GM12878 (cell line): Measurements from ENCODE around the gene NBEAL1. TPM values are rescaled to one million over a fixed set of nuclear protein-coding genes. Genes with fewer than 3 reads are reported as not detected.

Experiments used
- ATAC-seq: fragments of 200-7000 bp; cut with Tn5 transposase; 3 replicates; pipeline ENCODE4 v1.9.1; 2020; ENCODE audit warnings: mild to moderate bottlenecking, moderate library complexity
- Bru-seq: library from RNA; stranded (reverse); fragments of 400-500 nt; gene quantifications from one replicate; lab custom pipeline; 2021; lab: Mats Ljungman, UMichigan
- BruChase-seq, 2 experiments: library from RNA; stranded (reverse); fragments of 400-500 nt; gene quantifications; one replicate each; lab custom pipeline; 2021; lab: Mats Ljungman, UMichigan
- BruUV-seq: library from RNA; stranded (reverse); fragments of 400-500 nt; replicated peaks from 2 replicates; lab custom pipeline; 2021; lab: Mats Ljungman, UMichigan
- CTCF ChIA-PET: fragments of 300-600 bp; sonication (Branson Sonifier 250); formaldehyde crosslinking; extraction: SDS; loops from one replicate; lab custom pipeline; 2021; ENCODE audit warnings: inconsistent platforms; lab: Yijun Ruan, JAX
- POLR2A ChIA-PET: fragments of 350-600 bp; formaldehyde crosslinking; extraction: SDS; loops from one replicate; lab custom pipeline; 2021; ENCODE audit warnings: inconsistent platforms; lab: Charles Lee
- RAD21 ChIA-PET: fragments of 300-600 bp; sonication (Branson Sonifier 250); formaldehyde crosslinking; loops from one replicate; lab custom pipeline; 2023; ENCODE audit warnings: antibody characterized with exemption; ENCODE audit not compliant: unreplicated experiment; lab: Charles Lee
- SMC1A ChIA-PET: fragments of 300-600 bp; sonication (Branson Sonifier 250); formaldehyde crosslinking; loops from one replicate; lab custom pipeline; 2023; ENCODE audit not compliant: unreplicated experiment, uncharacterized antibody; lab: Charles Lee
- DNase-seq: peaks from one replicate; pipeline ENCODE4 v3.0.0-alpha.2; 2011; ENCODE audit warnings: low read depth, low spot score
- FAIRE-seq: peaks from 3 replicates; lab custom pipeline; 2011; peaks lifted over from hg19 to GRCh38; lab: Jason Lieb, UNC
- H2AFZ ChIP-seq: 2 replicates; pipeline ENCODE4 v1.6.0; 2011; ENCODE audit warnings: low read depth, low read length, control low read depth; ENCODE audit not compliant: control insufficient read depth
- H3K27ac ChIP-seq: 2 replicates; pipeline ENCODE4 v1.5.1; 2011; ENCODE audit warnings: control low read depth; ENCODE audit not compliant: control insufficient read depth, insufficient read depth
- H3K27me3 ChIP-seq, 2 experiments: replicated peaks in 1 of 2; 2 replicates each; pipeline versions ENCODE4 v1.6.0 to v1.6.1; 2011; ENCODE audit warnings: low read length in 1 of 2; ENCODE audit not compliant: control insufficient read depth in 2 of 2, insufficient read depth in 2 of 2
- H3K36me3 ChIP-seq, 2 experiments: 2 replicates each; pipeline ENCODE4 v1.5.1; 2011; ENCODE audit warnings: low read length in 1 of 2; ENCODE audit not compliant: control insufficient read depth in 2 of 2, insufficient read depth in 2 of 2
- H3K4me1 ChIP-seq: 2 replicates; pipeline ENCODE4 v1.6.1; 2011; ENCODE audit warnings: mild to moderate bottlenecking, low read length, moderate library complexity, mixed read lengths; ENCODE audit not compliant: control insufficient read depth, insufficient read depth
- H3K4me2 ChIP-seq: 2 replicates; pipeline ENCODE4 v1.6.0; 2011; ENCODE audit warnings: control low read depth; ENCODE audit not compliant: control insufficient read depth, insufficient read depth
- H3K4me3 ChIP-seq: fragments of 200-600 bp; sonication (generic); 2 replicates; pipeline ENCODE4 v1.5.1; 2016
- H3K79me2 ChIP-seq: 2 replicates; pipeline ENCODE4 v1.6.0; 2011; ENCODE audit warnings: low read length; ENCODE audit not compliant: control insufficient read depth, insufficient read depth
- H3K9ac ChIP-seq: 2 replicates; pipeline ENCODE4 v1.8.0; 2011; ENCODE audit warnings: low read length, control low read depth, mixed read lengths; ENCODE audit not compliant: control insufficient read depth, insufficient read depth
- H3K9me3 ChIP-seq: replicated peaks from 3 replicates; pipeline ENCODE4 v1.5.1; 2011; ENCODE audit warnings: mild to moderate bottlenecking, low read length; ENCODE audit not compliant: control insufficient read depth, insufficient read depth
- H4K20me1 ChIP-seq: 2 replicates; pipeline ENCODE4 v1.6.0; 2011; ENCODE audit not compliant: control insufficient read depth, insufficient read depth
- ASH2L ChIP-seq: fragments of 300-600, 200-600 bp; sonication (generic); IDR thresholded peaks from 2 replicates; pipeline ENCODE4 v1.6.1; 2017; ENCODE audit warnings: low read depth, mild to moderate bottlenecking, borderline replicate concordance
- BMI1 ChIP-seq: fragments of 450-650 bp; IDR thresholded peaks from 2 replicates; pipeline ENCODE4 v1.6.1; 2016; ENCODE audit warnings: mild to moderate bottlenecking, moderate library complexity, borderline replicate concordance
- CHD1 ChIP-seq: IDR thresholded peaks from 2 replicates; pipeline ENCODE4 v1.6.1; 2012; ENCODE audit warnings: low read depth, low read length, improper control_type of control experiment
- CREM ChIP-seq: IDR thresholded peaks from 2 replicates; pipeline ENCODE4 v1.6.1; 2014; ENCODE audit warnings: antibody characterized with exemption, low read depth
- EGR1 ChIP-seq, 2 experiments: IDR thresholded peaks; 1 replicate in 1 of 2; 2 replicates in 1 of 2; pipeline ENCODE4 v1.6.1; 2011 to 2012; ENCODE audit warnings: low read depth in 2 of 2, low read length in 2 of 2, borderline replicate concordance in 1 of 2, mild to moderate bottlenecking in 1 of 2, moderate library complexity in 1 of 2
- GABPA ChIP-seq: IDR thresholded peaks from 2 replicates; pipeline ENCODE4 v1.6.1; 2014; ENCODE audit warnings: antibody characterized with exemption, low read depth, mild to moderate bottlenecking, inconsistent platforms
- GATAD2B ChIP-seq: fragments of 450-650 bp; conservative IDR thresholded peaks from 2 replicates; pipeline ENCODE4 v1.6.1; 2017; ENCODE audit warnings: low read depth, mild to moderate bottlenecking, moderate library complexity
- HDGF ChIP-seq: fragments of 450-650 bp; IDR thresholded peaks from 2 replicates; pipeline ENCODE4 v1.6.1; 2016; ENCODE audit warnings: antibody characterized with exemption
- IRF4 ChIP-seq: IDR thresholded peaks from 2 replicates; pipeline ENCODE4 v1.6.1; 2011; ENCODE audit warnings: low read depth, low read length
- JUNB ChIP-seq: IDR thresholded peaks from 2 replicates; pipeline ENCODE4 v1.6.1; 2016; ENCODE audit warnings: antibody characterized with exemption, mild to moderate bottlenecking
- JUND ChIP-seq: IDR thresholded peaks from 2 replicates; pipeline ENCODE4 v1.6.1; 2012; ENCODE audit warnings: low read depth, mild to moderate bottlenecking, low read length, improper control_type of control experiment, moderate library complexity
- NFYB ChIP-seq: IDR thresholded peaks from 2 replicates; pipeline ENCODE4 v1.6.1; 2011; ENCODE audit warnings: low read depth, mild to moderate bottlenecking, low read length, improper control_type of control experiment, moderate library complexity; ENCODE audit not compliant: insufficient read depth
- POLR2A ChIP-seq: IDR thresholded peaks from 2 replicates; pipeline ENCODE4 v1.6.1; 2011; ENCODE audit warnings: low read depth, mild to moderate bottlenecking, low read length
- RUNX3 ChIP-seq: IDR thresholded peaks from 2 replicates; pipeline ENCODE4 v1.6.1; 2012; ENCODE audit warnings: low read length, inconsistent platforms
- TCF12 ChIP-seq: IDR thresholded peaks from 2 replicates; pipeline ENCODE4 v1.6.1; 2011; ENCODE audit warnings: low read depth, mild to moderate bottlenecking, low read length
- WGBS: methylation state at CpG from one replicate; pipeline ENCODE4 v1.1.6; 2016; ENCODE audit warnings: low lambda C conversion rate; ENCODE audit not compliant: insufficient replicate concordance, insufficient coverage; ENCODE audit errors: missing lambda C conversion rate; 5-methylcytosine and 5-hydroxymethylcytosine counted together
- in situ Hi-C: fragments of 300-500 bp; cut with MboI; formaldehyde crosslinking; loops from 9 replicates; pipeline ENCODE4 v1.14.3; 2018; ENCODE audit warnings: mixed read lengths
- intact Hi-C: fragments of 100-400 bp; cut with micrococcal nuclease; formaldehyde crosslinking; loops from one replicate; pipeline ENCODE4 v1.14.2; 2022; ENCODE audit not compliant: unreplicated experiment
- long read RNA-seq, 2 experiments: library from polyadenylated mRNA; unstranded; transcript quantifications; one replicate each; pipeline ENCODE4 v2.0.0, GENCODE V29; 2019 to 2020
- polyA minus RNA-seq, 3 experiments: library from RNA; depleted of rRNA, polyadenylated mRNA; stranded (reverse); fragments of >200 nt; gene quantifications; 2 replicates each; pipeline ENCODE4 v1.2.3, GENCODE V29; 2011
- polyA plus RNA-seq, 11 experiments: library from polyadenylated mRNA; depleted of rRNA in 4 of 11; unstranded in 6 of 11; stranded (reverse) in 5 of 11; fragments of >200 nt; fragmentation: Nextera tagmentation in 4 of 11; fragmentation: Illumina TruSeq in 1 of 11; extraction: Ambion mirVana in 4 of 11; extraction: Trizol in 1 of 11; gene quantifications; 1 replicate in 1 of 11; 2 replicates in 10 of 11; pipeline versions ENCODE4 v1.2.1 to v1.2.3, GENCODE V29; 2011 to 2016; ENCODE audit warnings: inconsistent platforms in 2 of 11, missing spikeins in 2 of 11, low read depth in 1 of 11
- total RNA-seq, 4 experiments: library from RNA; depleted of rRNA in 3 of 4; stranded (reverse); fragments of >200 nt in 3 of 4; fragmentation: Illumina TruSeq in 1 of 4; extraction: Trizol in 1 of 4; gene quantifications; 2 replicates each; pipeline versions ENCODE4 v1.2.1 to v1.2.3, GENCODE V29; 2013 to 2021
- TF ChIP-seq, protein P1 (sequence below): fragments of 450-650 bp; IDR thresholded peaks from 2 replicates; pipeline ENCODE4 v1.6.1; 2018; ENCODE audit warnings: borderline replicate concordance, mild to moderate bottlenecking; ENCODE audit not compliant: partially characterized antibody

The NBEAL1 gene
- 163 and 168 TPM in 2 replicates for total RNA-seq (2013; cell fraction: nucleolus; rRNA removed)
- total RNA-seq (2014; rRNA removed) = 7.5 and 9.2 TPM in 2 replicates
- 10.7 and 12.4 TPM in 2 replicates for total RNA-seq (2014; rRNA removed; fragmentation: Illumina TruSeq; extraction: Trizol)
- 6.6 and 10.0 TPM in 2 replicates for total RNA-seq (2021)
- polyA plus RNA-seq (2011; ENCODE audit: low read depth) = 4.5 TPM
- polyA plus RNA-seq (2011; rRNA removed) = 7.4 and 8.7 TPM in 2 replicates
- polyA plus RNA-seq (2011; cell fraction: cytosol; rRNA removed) = 1.9 and 2.6 TPM in 2 replicates
- 3.6 and 3.9 TPM in 2 replicates for polyA plus RNA-seq (2011; cell fraction: nucleus; rRNA removed)
- 4.9 and 7.9 TPM in 2 replicates for polyA plus RNA-seq (2012)
- 11.3 and 16.1 TPM in 2 replicates for polyA plus RNA-seq (2014; fragmentation: Illumina TruSeq; extraction: Trizol)
- polyA plus RNA-seq (2014; fragmentation: Nextera tagmentation; extraction: Ambion mirVana) = 1 to 10 TPM; 1.9 to 3.6 TPM
- polyA plus RNA-seq (2014; rRNA removed) = 2.6 and 3.3 TPM in 2 replicates
- 1 to 10 TPM; 6.7 to 7.0 TPM for polyA plus RNA-seq (2016; fragmentation: Nextera tagmentation; extraction: Ambion mirVana)
- 20.5 and 23.0 TPM in 2 replicates for polyA minus RNA-seq (2011; rRNA and poly(A)+ RNA removed)
- polyA minus RNA-seq (2011; cell fraction: cytosol; rRNA and poly(A)+ RNA removed) = 6.0 and 10.6 TPM in 2 replicates
- polyA minus RNA-seq (2011; cell fraction: nucleus; rRNA and poly(A)+ RNA removed) = 16.2 and 19.3 TPM in 2 replicates
- Bru-seq, nascent RNA = percentile 62 among the genes with signal in this experiment
- percentile 66 among the genes with signal in this experiment for BruChase-seq, experiment 1, labeled RNA remaining after a 6-hour chase
- BruChase-seq, experiment 2, labeled RNA remaining after a 2-hour chase = percentile 67 among the genes with signal in this experiment
- long read RNA-seq, experiment 1, partial matches to known transcripts = 1 of 1 reads
- long read RNA-seq, experiment 1, other reads (novel, unspliced or antisense) = 0 of 1 reads
- long read RNA-seq, experiment 2, partial matches to known transcripts = 3 of 9 reads
- long read RNA-seq, experiment 2, other reads (novel, unspliced or antisense) = 6 of 9 reads

DNA sequence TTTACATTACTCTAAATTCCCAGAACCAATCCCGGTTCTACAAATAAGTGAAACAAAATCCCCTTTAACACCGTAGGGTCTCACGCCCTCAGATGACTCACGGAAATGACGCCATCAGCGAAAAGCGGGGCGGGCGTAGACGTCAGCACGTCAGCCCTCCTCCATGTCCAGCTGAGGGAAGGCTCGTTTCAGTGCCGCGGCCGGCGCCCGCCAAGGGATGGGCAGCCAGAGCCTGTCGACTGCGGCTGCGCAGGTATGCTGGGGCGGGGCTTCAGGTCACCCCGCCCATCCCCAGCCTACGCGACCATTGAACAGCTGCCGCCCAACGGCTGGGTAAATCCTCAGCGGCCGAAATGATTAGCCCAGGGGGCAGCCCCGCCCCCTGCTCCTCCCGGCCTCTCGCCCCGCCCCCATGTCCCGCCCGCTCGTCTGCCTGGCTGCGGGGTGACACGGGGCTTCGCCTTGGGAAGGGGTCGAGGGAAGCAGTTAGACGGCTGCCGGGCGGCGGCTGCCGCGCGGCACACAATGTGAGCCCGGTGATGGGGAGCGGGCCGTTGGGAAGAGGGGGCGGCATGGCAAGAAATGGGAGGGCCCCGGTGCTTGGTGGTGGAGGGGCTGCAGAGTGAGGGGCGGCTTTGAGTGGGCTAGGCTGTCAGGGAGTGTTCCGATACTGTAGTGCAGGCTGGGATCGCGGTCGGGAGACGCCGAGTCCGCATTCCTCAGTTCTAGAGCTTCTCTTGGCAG lies at the start of gene NBEAL1:
Gene NBEAL1 (plus strand): TSS at position 420 of the 744 bp plus-strand sequence. CDS start 1,510 bp downstream, outside the sequence.
- ChIA-PET CTCF (interaction anchor here (0.6 kb wide), 1 partner anchor 146 kb away, joined by 3 read pairs; no protein-coding TSS in a partner anchor), POLR2A (interaction anchor here (0.7 to 1.2 kb wide), 4 partner anchors 16 to 224 kb away, joined by 3 to 4 read pairs (median 4); partner anchors contain the start of gene CYP20A1), SMC1A (interaction anchor here (0.9 to 1.1 kb wide), 2 partner anchors 103 to 105 kb away, joined by 3 to 4 read pairs; partner anchors contain the start of gene WDR12), RAD21 (interaction anchor here (1.1 kb wide), 1 partner anchor 49 kb away, joined by 3 read pairs; no protein-coding TSS in a partner anchor)
- WGBS = 1% methylated on average over 55 of the region's 59 CpGs
- peak within 1 kb of the TSS; percentile 96 for H3K4me3 ChIP-seq
- FAIRE-seq = peak; percentile 99
- H3K36me3 ChIP-seq = no peaks in the 10 kb centered on the region
- no TSS peak for BruUV-seq
- DNase-seq = peak; percentile 94
- in situ Hi-C loops (no loop called here), intact Hi-C loops (loop anchor here (2.0 kb wide), 2 partner anchors 104 to 224 kb away; partner anchors contain the start of genes CYP20A1 and WDR12)
- H3K27ac ChIP-seq = peak within 1 kb of the TSS; percentile 91
- H4K20me1 ChIP-seq = no peaks in the 10 kb centered on the region
- peak within 1 kb of the TSS; percentile 89 for H3K4me2 ChIP-seq
- no peaks in the 10 kb centered on the region for H3K9me3 ChIP-seq
- no peaks in the 10 kb centered on the region for H3K27me3 ChIP-seq
- peaks cover 3% of the 10 kb centered on the region; the same call in 1 of the 2 replicates for H3K4me1 ChIP-seq
- ATAC-seq = peak; percentile 92
- H3K9ac ChIP-seq = peak within 1 kb of the TSS; percentile 71
- H3K79me2 ChIP-seq = peaks cover 19% of the 10 kb centered on the region
- H2AFZ ChIP-seq = peak within 1 kb of the TSS; percentile 96
- TF ChIP-seq CHD1 (no peak), GABPA (peak; percentile 69; the same call in 1 of the 2 replicates), NFYB (peak; percentile 52; the same call in 1 of the 2 replicates), JUNB (0 out of 2 replicates have a peak, but pooled peaks have one; percentile 15), RUNX3 (no peak), HDGF (peak; percentile 97), GATAD2B (peak; percentile 17), POLR2A (peak; percentile 82), CREM (peak; percentile 97), IRF4 (no peak), BMI1 (no peak), ASH2L (no peak), TCF12 (peak; percentile 67; the same call in 1 of the 2 replicates), JUND (0 out of 2 replicates have a peak, but pooled peaks have one; percentile 47), EGR1 (IDR thresholded peaks at IDR 0.05; ENCODE audit: borderline replicate concordance in 1 of 2, low read depth in 2 of 2, low read length in 2 of 2) (peak in 1 of 2 experiments; percentile 48; a peak in 1 of 3 replicates)
- TF ChIP-seq, protein P1, sequence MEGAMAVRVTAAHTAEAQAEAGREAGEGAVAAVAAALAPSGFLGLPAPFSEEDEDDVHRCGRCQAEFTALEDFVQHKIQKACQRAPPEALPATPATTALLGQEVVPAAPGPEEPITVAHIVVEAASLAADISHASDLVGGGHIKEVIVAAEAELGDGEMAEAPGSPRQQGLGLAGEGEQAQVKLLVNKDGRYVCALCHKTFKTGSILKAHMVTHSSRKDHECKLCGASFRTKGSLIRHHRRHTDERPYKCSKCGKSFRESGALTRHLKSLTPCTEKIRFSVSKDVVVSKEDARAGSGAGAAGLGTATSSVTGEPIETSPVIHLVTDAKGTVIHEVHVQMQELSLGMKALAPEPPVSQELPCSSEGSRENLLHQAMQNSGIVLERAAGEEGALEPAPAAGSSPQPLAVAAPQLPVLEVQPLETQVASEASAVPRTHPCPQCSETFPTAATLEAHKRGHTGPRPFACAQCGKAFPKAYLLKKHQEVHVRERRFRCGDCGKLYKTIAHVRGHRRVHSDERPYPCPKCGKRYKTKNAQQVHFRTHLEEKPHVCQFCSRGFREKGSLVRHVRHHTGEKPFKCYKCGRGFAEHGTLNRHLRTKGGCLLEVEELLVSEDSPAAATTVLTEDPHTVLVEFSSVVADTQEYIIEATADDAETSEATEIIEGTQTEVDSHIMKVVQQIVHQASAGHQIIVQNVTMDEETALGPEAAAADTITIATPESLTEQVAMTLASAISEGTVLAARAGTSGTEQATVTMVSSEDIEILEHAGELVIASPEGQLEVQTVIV = no peak
